Keratinocyte (primary cell): ENCODE measurements around the gene ADPRH. TPM values are rescaled to one million over a fixed set of nuclear protein-coding genes. Genes with fewer than 3 reads are reported as not detected.
A peak's percentile ranks its signal among the peaks of the same experiment; 100 is the strongest.

Source experiments
- DNase-seq: peaks from one replicate; pipeline ENCODE4 v3.0.0-alpha.2; 2011; ENCODE audit warnings: low read depth, missing footprints, low spot score
- FAIRE-seq: peaks from 2 replicates; lab custom pipeline; 2011; peaks lifted over from hg19 to GRCh38; lab: Jason Lieb, UNC
- H2AFZ ChIP-seq: 2 replicates; pipeline ENCODE4 v1.6.0; 2012; ENCODE audit warnings: low read length, control low read depth, inconsistent platforms; ENCODE audit not compliant: control insufficient read depth
- H3K27ac ChIP-seq: 2 replicates; pipeline ENCODE4 v1.5.1; 2011; ENCODE audit warnings: low read length; ENCODE audit not compliant: control insufficient read depth, insufficient read depth
- H3K27me3 ChIP-seq: 3 replicates; pipeline ENCODE4 v1.6.0; 2011; ENCODE audit warnings: low read length; ENCODE audit not compliant: control insufficient read depth, insufficient read depth; ENCODE audit errors: extremely low read depth
- H3K36me3 ChIP-seq, 2 experiments: 2 replicates in 1 of 2; 3 replicates in 1 of 2; pipeline ENCODE4 v1.5.1; 2011; ENCODE audit warnings: low read length in 2 of 2, mild to moderate bottlenecking in 1 of 2; ENCODE audit not compliant: control insufficient read depth in 2 of 2, insufficient read depth in 2 of 2; ENCODE audit errors: extremely low read depth in 1 of 2
- H3K4me1 ChIP-seq: 3 replicates; pipeline ENCODE4 v1.5.1; 2011; ENCODE audit warnings: low read length; ENCODE audit not compliant: control insufficient read depth, insufficient read depth; ENCODE audit errors: extremely low read depth
- H3K4me2 ChIP-seq: 3 replicates; pipeline ENCODE4 v1.6.0; 2011; ENCODE audit warnings: low read depth, low read length; ENCODE audit not compliant: control insufficient read depth, insufficient read depth; ENCODE audit errors: extremely low read depth
- H3K4me3 ChIP-seq, 3 experiments: fragments of 200-600 bp in 1 of 3; sonication (generic) in 1 of 3; 2 replicates in 2 of 3; 3 replicates in 1 of 3; pipeline ENCODE4 v1.5.1; 2011 to 2016; ENCODE audit warnings: low read length in 3 of 3, mild to moderate bottlenecking in 3 of 3, control low read depth in 2 of 3, inconsistent platforms in 1 of 3, low read depth in 1 of 3, mixed read lengths in 1 of 3, mixed run types in 1 of 3, moderate library complexity in 1 of 3; ENCODE audit not compliant: control insufficient read depth in 2 of 3, insufficient read depth in 2 of 3; ENCODE audit errors: extremely low read depth in 1 of 3
- H3K79me2 ChIP-seq: 2 replicates; pipeline ENCODE4 v1.6.0; 2012; ENCODE audit warnings: low read length; ENCODE audit not compliant: control insufficient read depth, insufficient read depth
- H3K9ac ChIP-seq: 3 replicates; pipeline ENCODE4 v1.6.0; 2011; ENCODE audit warnings: low read length; ENCODE audit not compliant: control insufficient read depth, insufficient read depth; ENCODE audit errors: extremely low read depth
- H3K9me1 ChIP-seq: 3 replicates; pipeline ENCODE4 v1.6.0; 2011; ENCODE audit warnings: low read length; ENCODE audit not compliant: control insufficient read depth, insufficient read depth; ENCODE audit errors: extremely low read depth
- H3K9me3 ChIP-seq: 2 replicates; pipeline ENCODE4 v1.5.1; 2012; ENCODE audit warnings: low read depth, low read length; ENCODE audit not compliant: control insufficient read depth
- H4K20me1 ChIP-seq: 3 replicates; pipeline ENCODE4 v1.6.0; 2011; ENCODE audit warnings: low read length; ENCODE audit not compliant: control insufficient read depth, insufficient read depth; ENCODE audit errors: extremely low read depth
- EZH2 ChIP-seq: IDR thresholded peaks from one replicate; pipeline ENCODE4 v1.6.1; 2012; ENCODE audit warnings: inconsistent platforms, mild to moderate bottlenecking, low read length, moderate library complexity
- dilution Hi-C: fragments of 300-500 bp; cut with MboI; formaldehyde crosslinking; loops from one replicate; pipeline ENCODE4 v1.7.0; 2020; ENCODE audit warnings: low sequenced_read_pairs; ENCODE audit not compliant: extremely low pct_ligation_motif_present
- polyA plus RNA-seq, 5 experiments: library from polyadenylated mRNA; depleted of rRNA in 3 of 5; stranded (reverse) in 3 of 5; stranded (forward) in 1 of 5; unstranded in 1 of 5; fragments of >200 nt; gene quantifications; 1 replicate in 1 of 5; 2 replicates in 3 of 5; 3 replicates in 1 of 5; pipeline versions ENCODE4 v1.2.1 to v1.2.3, GENCODE V29; 2011 to 2012; ENCODE audit warnings: missing spikeins in 2 of 5, low read depth in 1 of 5, low replicate concordance in 1 of 5
- TF ChIP-seq, protein P1 (sequence below), 3 experiments: IDR thresholded peaks in 1 of 3; conservative IDR thresholded peaks in 1 of 3; optimal IDR thresholded peaks in 1 of 3; 2 replicates in 2 of 3; 3 replicates in 1 of 3; pipeline versions ENCODE3 to v1.5.1; 2011; ENCODE audit warnings: low read length in 3 of 3, mild to moderate bottlenecking in 3 of 3, moderate library complexity in 2 of 3, control low read depth in 1 of 3, inconsistent platforms in 1 of 3; ENCODE audit not compliant: insufficient read depth in 2 of 3; ENCODE audit errors: extremely low read depth in 1 of 3

ADPRH gene
- polyA plus RNA-seq, 1 donor (not counting 4 experiments of a cell fraction or from before 2014, with no cell fraction given) = 0.39 TPM

DNA sequence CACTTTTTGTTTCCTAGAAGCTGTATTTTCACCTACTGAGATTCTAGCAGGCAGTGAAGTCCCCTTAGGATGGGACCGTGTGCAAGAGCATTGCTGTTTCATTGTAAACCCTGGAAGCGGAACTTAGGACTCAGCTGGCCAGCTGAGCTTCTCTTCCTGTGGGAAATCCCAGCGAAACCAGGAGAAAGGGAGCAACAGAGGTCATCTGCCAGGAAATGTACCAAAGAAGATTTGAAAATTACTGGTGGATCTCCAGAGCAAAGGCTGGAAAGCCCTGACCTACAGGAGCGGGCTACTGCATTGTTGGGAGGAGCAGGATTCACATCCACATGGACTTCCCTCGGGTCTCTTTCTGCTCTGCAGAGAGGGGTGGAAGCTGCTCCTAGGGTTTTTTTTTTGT is 7.6 kb upstream of the ADPRH start:
- H3K9ac ChIP-seq = no peak overlapping the region
- H3K4me2 ChIP-seq = no peak overlapping the region
- no peaks in the 10 kb centered on the region for H3K27me3 ChIP-seq
- H3K4me1 ChIP-seq = no peaks in the 10 kb centered on the region
- H3K9me1 ChIP-seq = no peaks in the 10 kb centered on the region
- H3K79me2 ChIP-seq = no peaks in the 10 kb centered on the region
- H2AFZ ChIP-seq = no peak overlapping the region
- TF ChIP-seq, protein P1, sequence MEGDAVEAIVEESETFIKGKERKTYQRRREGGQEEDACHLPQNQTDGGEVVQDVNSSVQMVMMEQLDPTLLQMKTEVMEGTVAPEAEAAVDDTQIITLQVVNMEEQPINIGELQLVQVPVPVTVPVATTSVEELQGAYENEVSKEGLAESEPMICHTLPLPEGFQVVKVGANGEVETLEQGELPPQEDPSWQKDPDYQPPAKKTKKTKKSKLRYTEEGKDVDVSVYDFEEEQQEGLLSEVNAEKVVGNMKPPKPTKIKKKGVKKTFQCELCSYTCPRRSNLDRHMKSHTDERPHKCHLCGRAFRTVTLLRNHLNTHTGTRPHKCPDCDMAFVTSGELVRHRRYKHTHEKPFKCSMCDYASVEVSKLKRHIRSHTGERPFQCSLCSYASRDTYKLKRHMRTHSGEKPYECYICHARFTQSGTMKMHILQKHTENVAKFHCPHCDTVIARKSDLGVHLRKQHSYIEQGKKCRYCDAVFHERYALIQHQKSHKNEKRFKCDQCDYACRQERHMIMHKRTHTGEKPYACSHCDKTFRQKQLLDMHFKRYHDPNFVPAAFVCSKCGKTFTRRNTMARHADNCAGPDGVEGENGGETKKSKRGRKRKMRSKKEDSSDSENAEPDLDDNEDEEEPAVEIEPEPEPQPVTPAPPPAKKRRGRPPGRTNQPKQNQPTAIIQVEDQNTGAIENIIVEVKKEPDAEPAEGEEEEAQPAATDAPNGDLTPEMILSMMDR (optimal IDR thresholded peaks at IDR 0.05 in 1 of 3, IDR thresholded peaks at IDR 0.05 in 1 of 3, conservative IDR thresholded peaks at IDR 0.05 in 1 of 3; ENCODE audit: extremely low read depth in 1 of 3, insufficient read depth in 2 of 3, low read length in 3 of 3) = no peak
- TF ChIP-seq EZH2 = no peak
- dilution Hi-C loops = no loop called here
- no peaks in the 10 kb centered on the region for H3K36me3 ChIP-seq
- no peaks in the 10 kb centered on the region for H4K20me1 ChIP-seq
- no peak for DNase-seq
- H3K4me3 ChIP-seq = no peak overlapping the region
- no peaks in the 10 kb centered on the region for H3K9me3 ChIP-seq
- H3K27ac ChIP-seq = no peak overlapping the region
- FAIRE-seq = no peak

DNA sequence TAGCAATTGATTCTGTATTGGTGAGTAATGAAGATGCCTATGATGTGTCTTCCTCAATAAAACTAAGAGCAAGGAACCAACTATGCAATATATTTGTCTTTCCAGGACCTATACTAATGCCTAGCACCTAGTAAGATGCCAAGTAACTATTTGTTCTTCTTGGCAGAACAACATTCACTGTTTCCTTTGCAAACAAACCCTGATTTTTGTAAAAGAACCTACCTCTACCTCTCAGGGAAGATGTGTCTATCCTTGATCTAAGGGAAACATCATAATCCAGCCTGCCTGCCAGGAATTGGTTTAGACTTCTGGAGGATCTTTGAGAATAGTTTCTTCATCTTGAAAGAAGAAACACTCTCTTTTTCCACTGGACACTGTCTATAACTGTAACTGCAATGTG is 3.8 kb upstream of the ADPRH start:
- Histone ChIP-seq H3K9ac (no peak overlapping the region), H2AFZ (no peak overlapping the region), H4K20me1 (no peaks in the 10 kb centered on the region), H3K27me3 (no peaks in the 10 kb centered on the region), H3K36me3 (no peaks in the 10 kb centered on the region), H3K9me3 (no peaks in the 10 kb centered on the region), H3K4me1 (peaks cover 5% of the 10 kb centered on the region), H3K4me2 (no peak overlapping the region), H3K4me3 (no peak overlapping the region), H3K27ac (no peak overlapping the region), H3K79me2 (no peaks in the 10 kb centered on the region), H3K9me1 (no peaks in the 10 kb centered on the region)
- TF ChIP-seq, protein P1 (optimal IDR thresholded peaks at IDR 0.05 in 1 of 3, IDR thresholded peaks at IDR 0.05 in 1 of 3, conservative IDR thresholded peaks at IDR 0.05 in 1 of 3; ENCODE audit: extremely low read depth in 1 of 3, insufficient read depth in 2 of 3, low read length in 3 of 3) = no peak
- TF ChIP-seq EZH2 = no peak
- dilution Hi-C loops = no loop called here
- DNase-seq = no peak
- FAIRE-seq = peak; percentile 29
